Activated CD4-positive, alpha-beta T cell treated with anti-CD3 and anti-CD28 coated beads, Interleukin-2, amount 50 U/mL, for 48 hours (primary cell): ENCODE results near the gene DMAC2L.
"Not testable (repeated sequence)": the region's sequence is repeated elsewhere in the genome, so short reads cannot be mapped to it uniquely, and the experiment has no call there.

Source experiments
- DNase-seq, 2 experiments: peaks; one replicate each; pipeline ENCODE4 v3.0.0-alpha.2; 2020

Gene DMAC2L

GRCh38 chr14:50357753-50358395, 45.8 kb downstream of the DMAC2L start:
- no peak for DNase-seq

- DNase-seq: no peak
Observed at GRCh38 chr14:50359631-50360030, 47.5 kb downstream of the DMAC2L start.

GRCh38 chr14:50360093-50360492, 48.0 kb downstream of the DMAC2L start:
- DNase-seq: no peak

- DNase-seq: no peak
Observed at GRCh38 chr14:50360851-50361250, 48.7 kb downstream of the DMAC2L start.

DNA sequence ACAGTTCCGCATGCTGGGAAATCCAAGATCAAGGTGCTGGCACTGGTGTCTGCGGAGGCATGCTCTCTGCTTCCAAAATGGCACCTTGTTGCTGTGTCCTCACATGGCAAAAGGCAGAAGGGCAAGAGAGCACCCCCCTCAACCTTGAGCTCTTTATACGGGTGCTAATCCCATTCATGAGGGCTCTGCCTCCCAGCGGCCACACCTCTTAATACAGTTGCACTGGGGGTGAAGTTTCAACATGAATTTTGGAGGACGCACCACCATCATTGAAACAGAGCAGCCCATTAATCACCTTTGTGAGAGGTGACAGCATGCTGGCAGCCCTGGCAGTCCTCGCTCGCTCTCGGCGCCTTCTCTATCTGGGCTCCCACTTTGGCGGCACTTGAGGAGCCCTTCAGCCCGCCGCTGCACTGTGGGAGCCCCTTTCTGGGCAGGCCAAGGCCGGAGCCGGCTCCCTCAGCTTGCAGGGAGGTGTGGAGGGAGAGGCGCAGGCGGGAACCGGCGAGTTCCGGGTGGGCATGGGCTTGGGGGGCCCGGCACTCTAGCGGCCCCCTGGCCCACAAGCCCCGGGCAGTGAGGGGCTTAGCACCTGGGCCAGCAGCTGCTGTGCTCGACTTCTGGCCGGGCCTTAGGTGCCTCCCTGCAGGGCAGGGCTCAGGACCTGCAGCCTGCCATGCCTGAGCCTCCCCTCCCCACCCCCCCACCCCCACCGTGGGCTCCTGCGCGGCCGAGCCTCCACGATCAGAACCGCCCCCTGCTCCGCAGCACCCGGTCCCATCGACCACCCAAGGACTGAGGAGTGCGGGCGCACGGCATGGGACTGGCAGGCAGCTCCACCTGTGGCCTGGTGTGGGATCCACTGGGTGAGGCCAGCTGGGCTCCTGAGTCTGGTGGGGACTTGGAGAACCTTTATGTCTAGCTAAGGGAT, 49.6 kb downstream of the DMAC2L start:
- not testable (repeated sequence) for DNase-seq

- peak; percentile 22 to 47 for DNase-seq
Observed at GRCh38 chr14:50362764-50363713, 50.9 kb downstream of the DMAC2L start.

DNA sequence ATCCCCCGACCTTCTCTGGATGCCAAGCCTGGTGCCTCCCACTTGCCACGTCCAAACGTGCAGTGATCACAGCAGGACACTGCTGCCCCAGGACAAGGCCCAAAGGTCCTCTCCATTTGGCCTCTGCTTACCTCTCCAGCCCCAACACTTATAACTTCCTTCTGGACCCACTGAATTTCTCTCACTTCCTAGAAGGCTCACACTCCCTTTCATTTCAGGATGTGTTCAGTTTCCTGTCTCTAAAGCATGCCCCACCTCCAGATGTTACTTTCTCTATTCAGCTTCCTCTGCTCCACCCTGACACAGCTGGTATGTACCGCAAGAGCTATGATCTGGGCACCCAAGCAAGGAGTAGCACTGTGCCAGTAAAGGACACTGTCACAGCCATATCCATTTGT, 51.6 kb downstream of the DMAC2L start:
- peak; percentile 29 to 46 for DNase-seq

GRCh38 chr14:50364792-50365191, 52.7 kb downstream of the DMAC2L start:
- DNase-seq: no peak

- not testable (repeated sequence) for DNase-seq
Observed at GRCh38 chr14:50365572-50365971, 53.4 kb downstream of the DMAC2L start.

DNA sequence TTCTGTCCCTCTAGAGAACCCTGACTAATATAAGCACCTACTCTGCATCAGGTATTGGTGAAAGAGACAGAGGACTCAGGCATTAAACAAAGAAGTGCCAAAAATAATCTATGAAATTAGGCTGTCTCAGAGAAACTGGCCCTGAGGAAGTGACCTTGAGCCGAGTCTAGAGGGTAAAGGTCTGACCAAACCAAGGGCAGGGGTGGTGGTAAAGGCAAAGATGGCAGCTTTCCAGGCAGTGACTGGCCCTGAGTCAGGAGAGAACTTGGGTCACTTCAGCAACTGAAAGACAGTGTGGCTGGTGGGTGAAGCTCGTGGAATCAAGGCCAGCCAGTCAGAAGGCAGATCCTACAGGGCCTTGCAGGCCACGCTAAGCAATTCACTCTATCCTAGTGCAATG, 54.0 kb downstream of the DMAC2L start:
- DNase-seq: no peak

GRCh38 chr14:50366589-50366988, 54.5 kb downstream of the DMAC2L start:
- no peak for DNase-seq

GRCh38 chr14:50371546-50371945, 59.4 kb downstream of the DMAC2L start:
- no peak for DNase-seq

GRCh38 chr14:50373959-50374358, 61.8 kb downstream of the DMAC2L start:
- DNase-seq: no peak

DNA sequence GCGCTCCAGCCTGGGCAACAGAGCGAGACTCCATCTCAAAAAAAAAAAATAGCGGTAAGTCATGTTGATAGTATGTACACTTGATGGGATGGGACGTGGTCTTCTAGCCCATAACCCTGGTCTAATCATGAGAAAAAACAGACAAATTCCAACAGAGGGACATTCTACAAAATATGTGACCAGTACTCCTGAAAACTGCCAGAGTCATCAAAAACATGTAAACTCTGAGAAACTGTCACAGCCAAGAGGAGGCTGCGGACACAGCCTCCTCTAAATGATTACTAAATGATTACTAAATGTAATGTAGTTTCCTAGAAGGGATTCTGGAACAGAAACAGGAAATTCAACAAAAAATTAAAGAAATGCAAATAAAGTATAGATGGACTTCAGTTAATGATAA, 63.6 kb downstream of the DMAC2L start:
- no peak for DNase-seq
